Measurements from ENCODE around the gene KRT36. TPM values are rescaled to one million over a fixed set of nuclear protein-coding genes. Genes with fewer than 3 reads are reported as not detected.

Gene KRT36
- total RNA-seq: not detected in 2 replicates

GRCh38 chr17:41489531-41489930, at the start of gene KRT36:
Gene KRT36 (minus strand): TSS chr17:41489910. CDS start chr17:41489864, 46 bp downstream.
- DNase-seq (ENCODE audit: extremely low read depth, low read depth, low spot score): no peak

- DNase-seq (ENCODE audit: extremely low read depth, low read depth, low spot score): no peak
Observed at GRCh38 chr17:41539071-41539492, 49.4 kb upstream of the KRT36 start.

GRCh38 chr17:41538565-41538991, 48.9 kb upstream of the KRT36 start:
- no peak for DNase-seq (ENCODE audit: extremely low read depth, low read depth, low spot score)

- DNase-seq (ENCODE audit: extremely low read depth, low read depth, low spot score): no peak
Observed at GRCh38 chr17:41537990-41538389, 48.3 kb upstream of the KRT36 start.

GRCh38 chr17:41537614-41537954, 47.9 kb upstream of the KRT36 start:
- no peak for DNase-seq (ENCODE audit: extremely low read depth, low read depth, low spot score)

- no peak for DNase-seq (ENCODE audit: extremely low read depth, low read depth, low spot score)
Observed at GRCh38 chr17:41536741-41537613, 47.3 kb upstream of the KRT36 start.

- DNase-seq (ENCODE audit: extremely low read depth, low read depth, low spot score): no peak
Observed at GRCh38 chr17:41535764-41536481, 46.2 kb upstream of the KRT36 start.

GRCh38 chr17:41534899-41535546, 45.3 kb upstream of the KRT36 start:
- no peak for DNase-seq (ENCODE audit: extremely low read depth, low read depth, low spot score)

- DNase-seq (ENCODE audit: extremely low read depth, low read depth, low spot score): no peak
Observed at GRCh38 chr17:41533613-41534012, 43.9 kb upstream of the KRT36 start.

- DNase-seq (ENCODE audit: extremely low read depth, low read depth, low spot score): no peak
Observed at GRCh38 chr17:41532947-41533570, 43.3 kb upstream of the KRT36 start.

- no peak for DNase-seq (ENCODE audit: extremely low read depth, low read depth, low spot score)
Observed at GRCh38 chr17:41531993-41532392, 42.3 kb upstream of the KRT36 start.

GRCh38 chr17:41530062-41531048, 40.6 kb upstream of the KRT36 start:
- DNase-seq (ENCODE audit: extremely low read depth, low read depth, low spot score): peak; percentile 65

- DNase-seq (ENCODE audit: extremely low read depth, low read depth, low spot score): no peak
Observed at GRCh38 chr17:41529491-41529915, 39.8 kb upstream of the KRT36 start.

GRCh38 chr17:41528959-41529353, 39.2 kb upstream of the KRT36 start:
- no peak for DNase-seq (ENCODE audit: extremely low read depth, low read depth, low spot score)

GRCh38 chr17:41527063-41528023, 37.6 kb upstream of the KRT36 start:
- no peak for DNase-seq (ENCODE audit: extremely low read depth, low read depth, low spot score)

GRCh38 chr17:41524261-41524660, 34.6 kb upstream of the KRT36 start:
- DNase-seq (ENCODE audit: extremely low read depth, low read depth, low spot score): no peak

GRCh38 chr17:41523787-41524186, 34.1 kb upstream of the KRT36 start:
- DNase-seq (ENCODE audit: extremely low read depth, low read depth, low spot score): no peak

GRCh38 chr17:41523225-41523593, 33.5 kb upstream of the KRT36 start:
- no peak for DNase-seq (ENCODE audit: extremely low read depth, low read depth, low spot score)

Measured in glomerular endothelial cell (primary cell).